ENCODE data around the gene PNKD.

- TF ChIP-seq POLR2AphosphoS5 (IDR thresholded peaks at IDR 0.05) (no peak), POLR2A (IDR thresholded peaks at IDR 0.05) (no peak), CTCF (IDR thresholded peaks at IDR 0.05) (no peak)
These were observed 84.6 kb downstream of the PNKD start for GRCh38 chr2:218354850-218355443.
